VCaP (cell line): ENCODE measurements around the gene STXBP4.
"Not testable (repeated sequence)": the region's sequence is repeated elsewhere in the genome, so short reads cannot be mapped to it uniquely, and the experiment has no call there.

Experiments used
- H3K27ac ChIP-seq: fragments of 450-650 bp; 2 replicates; pipeline ENCODE4 v1.5.1; 2017
- CTCF ChIP-seq: fragments of 450-650 bp; conservative IDR thresholded peaks from 2 replicates; pipeline ENCODE4 v1.5.1; 2017; ENCODE audit warnings: mild to moderate bottlenecking, moderate library complexity

The STXBP4 gene

GRCh38 chr17:55067697-55068439, 99.3 kb downstream of the STXBP4 start:
- H3K27ac ChIP-seq, result no peak overlapping the region
- no peak for TF ChIP-seq CTCF

GRCh38 chr17:55068862-55069811, 100.6 kb downstream of the STXBP4 start:
- no peak overlapping the region for H3K27ac ChIP-seq
- TF ChIP-seq CTCF, result no peak

- H3K27ac ChIP-seq, result no peak overlapping the region
- no peak for TF ChIP-seq CTCF
Measured at GRCh38 chr17:55069983-55070529, 101.5 kb downstream of the STXBP4 start.

- TF ChIP-seq CTCF, result no peak
- H3K27ac ChIP-seq, result no peak overlapping the region
Measured at GRCh38 chr17:55072898-55073297, 104.3 kb downstream of the STXBP4 start.

GRCh38 chr17:55073467-55073866, 104.9 kb downstream of the STXBP4 start:
- not testable (repeated sequence) for H3K27ac ChIP-seq

GRCh38 chr17:55081559-55081958, 113.0 kb downstream of the STXBP4 start:
- H3K27ac ChIP-seq, result no peak overlapping the region

GRCh38 chr17:55086635-55087058, 118.1 kb downstream of the STXBP4 start:
- no peak overlapping the region for H3K27ac ChIP-seq
- no peak for TF ChIP-seq CTCF

More at GRCh38 chr17:55081559-55081958, 113.0 kb downstream of the STXBP4 start:
- TF ChIP-seq CTCF, result no peak
